Measurements from ENCODE around the gene KIF5C.

DNA sequence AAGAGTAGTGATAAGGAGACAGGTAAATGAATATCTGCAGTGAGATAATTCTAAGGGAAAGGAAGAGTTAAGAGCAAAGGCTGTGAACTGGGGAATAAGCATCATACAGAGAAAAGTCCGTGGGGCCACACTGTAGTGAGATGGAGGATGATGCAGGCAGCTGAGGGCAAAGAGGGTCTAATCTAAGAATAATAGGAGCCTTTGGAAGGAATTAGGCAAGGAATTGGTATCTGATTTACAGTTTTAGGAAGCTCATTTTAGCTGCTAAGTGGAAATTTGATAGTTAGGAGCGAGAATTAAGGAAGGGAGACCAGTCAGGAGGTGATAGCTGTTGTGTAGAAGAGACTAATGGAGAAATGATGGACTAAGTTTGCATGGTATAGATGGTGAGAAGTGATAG is 43.5 kb downstream of the KIF5C start:
- TF ChIP-seq POLR2A (IDR thresholded peaks at IDR 0.05) (no peak), CTCF (IDR thresholded peaks at IDR 0.05) (no peak), EP300 (IDR thresholded peaks at IDR 0.05; ENCODE audit: low read depth) (no peak)
